Occipital lobe (tissue), 3 donors: ENCODE measurements around the gene VGLL2. TPM values are rescaled to one million over a fixed set of nuclear protein-coding genes. Genes with fewer than 3 reads are reported as not detected.

Experiments used
- DNase-seq: peaks from one replicate; lab custom pipeline; 2025; lab: John Stamatoyannopoulos, UW
- small RNA-seq: library from RNA; depleted of rRNA; stranded (forward); fragments of <200 nt; gene quantifications from one replicate; pipeline ENCODE3, GENCODE V24; 2014
- total RNA-seq: library from RNA; depleted of rRNA; stranded (reverse); fragments of >200 nt; gene quantifications from one replicate; pipeline ENCODE4 v1.2.3, GENCODE V29; 2014

The VGLL2 gene
- total RNA-seq, 1 donor from 2014 or later: not detected

- no peak for DNase-seq
Observed at GRCh38 chr6:117311726-117312125, 46.4 kb downstream of the VGLL2 start.

GRCh38 chr6:117317261-117317660 lies 51.9 kb downstream of the VGLL2 start:
- DNase-seq: no peak

Small RNAs within 50 kb of the gene (small RNA-seq; reads per million reads assigned to genes)
- gene RN7SKP18: not detected

Other genes starting within 250 kb of the VGLL2 start
- under 0.01 TPM for gene ROS1, start 160.4 kb downstream of the VGLL2 start, total RNA-seq
- gene DCBLD1, start 217.1 kb downstream of the VGLL2 start, total RNA-seq: 15.3 TPM